Smooth muscle cell of the brain vasculature (primary cell): ENCODE measurements around the gene DUSP15.

Experiments used
- DNase-seq: peaks from one replicate; pipeline ENCODE4 v3.0.0-alpha.2; 2012; ENCODE audit warnings: low read depth, low spot score

The DUSP15 gene

DNA sequence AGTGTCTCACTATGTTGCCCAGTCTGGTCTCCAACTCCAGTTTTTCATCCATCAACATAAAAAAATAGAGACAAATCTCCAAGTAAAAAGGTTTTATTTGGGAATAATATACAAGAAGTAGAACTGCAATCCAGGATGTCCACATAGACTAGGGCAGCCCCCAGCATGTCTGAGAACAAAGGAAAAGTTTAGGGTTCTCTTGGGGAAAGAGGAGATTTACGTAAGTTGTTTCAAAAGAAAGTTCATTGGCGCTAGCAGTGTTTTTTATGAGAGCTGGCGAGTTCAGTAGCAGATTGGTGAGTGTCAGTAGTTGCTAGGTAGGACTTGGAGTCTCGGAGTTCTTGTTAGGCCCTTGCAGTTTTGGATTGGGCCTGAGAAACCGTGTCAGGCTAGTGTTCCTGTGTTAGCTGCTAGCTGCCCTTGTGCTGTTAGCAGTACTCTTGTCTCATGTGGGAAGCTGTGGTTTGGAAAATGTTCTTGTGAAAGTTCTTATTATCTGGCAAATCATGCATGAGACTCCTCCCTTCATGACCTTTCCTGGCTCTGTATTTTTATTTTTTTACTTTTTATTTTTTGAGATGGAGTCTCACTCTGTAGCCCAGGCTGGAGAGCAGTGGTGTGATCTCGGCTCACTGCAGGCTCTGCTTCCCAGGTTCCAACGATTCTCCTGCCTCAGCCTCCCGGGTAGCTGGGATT, 24.8 kb upstream of the DUSP15 start:
- DNase-seq, result no peak

DNA sequence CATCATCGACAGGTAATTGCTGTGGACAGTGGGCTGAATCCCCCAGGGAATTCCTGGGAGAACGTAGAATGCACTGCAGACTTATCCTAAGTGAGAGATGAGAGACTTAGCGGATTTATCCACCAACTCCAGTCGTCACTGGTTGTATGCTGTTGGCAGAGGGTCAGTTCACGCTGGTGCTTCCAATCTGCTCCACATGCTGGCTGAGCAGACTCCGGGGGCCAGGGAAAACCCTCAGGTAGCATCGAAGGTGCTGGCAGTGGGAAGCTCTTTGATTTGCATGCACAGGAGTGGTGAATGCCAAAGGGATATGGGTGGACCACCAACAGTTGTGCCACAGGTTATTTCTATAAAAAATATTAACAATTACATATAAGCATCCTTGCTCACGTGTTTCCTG, 20.3 kb upstream of the DUSP15 start:
- no peak for DNase-seq

DNA sequence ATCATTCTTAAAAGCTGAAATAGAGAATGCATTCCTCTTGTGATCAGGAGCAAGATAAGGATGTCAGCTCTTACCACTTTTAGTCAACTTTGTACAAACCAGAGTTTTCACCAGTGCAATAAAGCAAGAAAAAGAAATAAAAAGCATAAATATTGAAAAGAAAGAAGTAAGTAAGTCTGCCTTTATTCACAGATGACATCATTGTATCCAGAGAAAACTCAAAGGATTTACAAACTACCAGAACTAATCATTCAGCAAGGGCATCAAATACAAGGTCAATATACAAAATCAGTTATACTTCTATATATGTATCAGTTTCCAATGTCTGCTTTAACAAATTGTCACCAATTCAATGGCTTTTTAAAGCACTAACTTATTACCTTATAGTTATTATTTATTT, 13.5 kb upstream of the DUSP15 start:
- DNase-seq, result no peak

DNA sequence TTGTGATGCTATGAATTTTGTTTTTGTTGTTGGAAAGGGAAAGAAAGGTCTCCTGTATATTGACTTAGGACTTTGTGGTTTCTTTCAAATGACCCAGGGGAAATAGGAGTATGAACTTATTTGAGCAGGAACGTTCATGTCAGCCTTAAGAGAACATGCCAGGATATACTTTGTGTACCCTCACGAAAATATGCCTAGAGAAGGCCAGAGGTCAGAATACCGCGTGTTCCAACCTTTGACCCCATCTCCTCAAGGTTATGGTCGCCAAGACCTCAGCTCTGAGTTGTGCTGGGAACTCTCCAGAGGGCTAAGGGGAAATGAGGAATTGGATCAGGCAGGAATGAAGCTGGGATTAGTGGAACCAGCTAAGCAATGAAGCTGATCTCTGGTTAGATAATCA, 11.6 kb upstream of the DUSP15 start:
- DNase-seq, result no peak

DNA sequence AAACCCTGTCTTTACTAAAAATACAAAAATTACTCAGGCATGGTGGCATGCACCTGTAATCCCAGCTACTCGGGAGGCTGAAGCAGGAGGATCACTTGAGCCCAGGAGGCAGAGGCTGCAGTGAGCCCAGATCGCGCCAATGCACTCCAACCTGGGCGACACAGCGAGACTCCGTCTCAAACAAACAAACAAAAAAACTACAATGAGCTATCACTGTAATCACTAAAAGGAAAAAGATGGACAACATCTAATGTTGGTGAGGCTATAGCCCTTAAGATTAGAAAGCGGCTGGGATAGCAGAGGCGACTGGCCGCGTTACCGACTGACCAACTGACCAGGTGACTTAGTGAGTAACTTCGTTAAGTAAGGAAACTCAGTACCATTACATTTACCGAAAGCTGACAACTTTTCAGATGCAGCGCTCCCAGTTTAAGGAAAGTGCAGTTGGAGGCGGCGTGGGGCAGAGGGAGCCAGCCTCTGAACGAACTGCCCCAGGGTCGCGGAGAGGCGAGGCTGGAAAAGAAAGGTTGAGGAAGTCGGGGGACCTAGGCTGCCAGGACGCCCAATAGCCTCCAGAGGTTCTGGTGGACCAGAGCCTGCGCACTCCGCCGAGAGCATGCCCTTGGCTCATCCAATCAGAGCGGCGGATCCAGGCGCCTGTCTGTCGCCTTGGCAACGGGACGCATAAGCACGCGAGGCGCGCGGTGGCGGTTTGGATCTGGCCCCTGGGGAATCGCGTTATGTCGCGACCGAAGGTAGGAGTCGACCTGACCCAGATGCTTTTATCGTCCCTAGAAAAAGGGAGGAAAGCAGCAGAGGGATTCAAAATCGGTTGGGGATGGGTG, 9.0 kb upstream of the DUSP15 start:
- peak; percentile 69 for DNase-seq

DNA sequence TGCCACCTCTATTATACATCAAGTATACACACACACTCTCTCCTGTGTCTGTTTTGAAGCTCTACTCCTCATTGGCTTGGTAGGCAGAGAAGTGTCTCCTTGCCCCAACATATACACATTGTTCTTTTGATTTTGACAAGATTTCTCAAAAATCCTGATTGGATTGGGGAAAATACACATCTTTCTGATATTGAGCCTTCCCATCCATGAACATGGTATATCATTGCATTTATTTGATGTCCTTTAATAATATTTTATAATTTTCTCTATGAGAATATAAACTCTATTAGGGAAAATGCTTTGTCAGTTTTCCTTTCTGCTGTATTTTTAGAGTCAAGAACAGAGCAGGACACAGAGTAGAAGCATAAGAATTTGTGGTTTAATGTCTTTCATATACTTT, 7.4 kb upstream of the DUSP15 start:
- DNase-seq, result no peak

DNA sequence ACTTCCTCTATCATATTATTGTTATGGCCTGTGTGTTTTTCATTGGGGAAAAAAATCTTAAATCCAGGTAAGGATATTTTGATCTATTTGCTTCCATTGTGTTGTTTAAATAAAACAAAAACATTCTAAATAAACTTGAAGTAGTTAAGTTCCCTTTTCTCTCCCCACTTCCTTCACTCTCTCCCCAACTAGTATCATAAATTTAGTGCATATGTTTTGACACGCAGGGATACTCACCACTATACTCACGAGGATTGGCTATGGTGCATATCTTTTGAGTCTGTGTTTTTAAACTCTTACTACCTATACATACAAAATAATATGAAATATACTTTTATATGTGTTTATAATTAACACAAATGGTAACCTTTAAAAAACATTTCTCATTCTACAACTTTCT, 5.3 kb upstream of the DUSP15 start:
- DNase-seq, result no peak

DNA sequence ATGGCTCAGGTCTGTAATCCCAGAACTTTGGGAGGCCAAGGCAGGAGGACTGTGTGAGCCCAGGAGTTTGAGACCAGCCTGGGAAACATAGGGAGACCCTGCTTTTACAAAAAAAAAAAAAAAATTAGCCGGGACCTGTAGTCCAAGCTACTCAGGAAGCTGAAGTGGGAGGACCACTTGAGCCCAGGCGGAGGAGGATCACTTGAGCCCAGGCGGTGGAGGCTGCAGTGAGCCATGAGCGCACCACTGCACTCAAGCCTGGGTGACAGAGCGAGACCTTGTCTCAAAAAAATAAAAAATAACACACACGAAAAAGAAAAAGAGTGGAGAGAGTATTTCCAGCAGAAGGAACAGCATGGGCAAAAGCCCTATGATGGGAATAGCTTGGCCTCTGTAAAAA, 2.1 kb upstream of the DUSP15 start:
- DNase-seq, result no peak

DNA sequence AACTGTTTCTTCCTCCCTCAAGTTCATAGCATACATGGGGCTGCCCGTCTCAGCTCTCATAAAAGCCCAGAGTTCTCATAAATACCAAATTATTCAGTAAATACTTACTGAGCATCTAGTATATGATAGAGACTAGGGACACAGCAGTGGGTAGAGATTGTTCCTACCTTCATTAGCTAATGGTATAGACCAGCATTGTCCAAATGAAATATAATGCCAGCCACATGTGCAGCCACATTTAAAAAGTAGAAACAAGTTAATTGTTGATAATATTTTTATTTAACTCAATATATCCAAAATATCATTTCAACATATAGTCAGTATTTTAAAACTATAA, 1.3 kb upstream of the DUSP15 start:
- no peak for DNase-seq

DNA sequence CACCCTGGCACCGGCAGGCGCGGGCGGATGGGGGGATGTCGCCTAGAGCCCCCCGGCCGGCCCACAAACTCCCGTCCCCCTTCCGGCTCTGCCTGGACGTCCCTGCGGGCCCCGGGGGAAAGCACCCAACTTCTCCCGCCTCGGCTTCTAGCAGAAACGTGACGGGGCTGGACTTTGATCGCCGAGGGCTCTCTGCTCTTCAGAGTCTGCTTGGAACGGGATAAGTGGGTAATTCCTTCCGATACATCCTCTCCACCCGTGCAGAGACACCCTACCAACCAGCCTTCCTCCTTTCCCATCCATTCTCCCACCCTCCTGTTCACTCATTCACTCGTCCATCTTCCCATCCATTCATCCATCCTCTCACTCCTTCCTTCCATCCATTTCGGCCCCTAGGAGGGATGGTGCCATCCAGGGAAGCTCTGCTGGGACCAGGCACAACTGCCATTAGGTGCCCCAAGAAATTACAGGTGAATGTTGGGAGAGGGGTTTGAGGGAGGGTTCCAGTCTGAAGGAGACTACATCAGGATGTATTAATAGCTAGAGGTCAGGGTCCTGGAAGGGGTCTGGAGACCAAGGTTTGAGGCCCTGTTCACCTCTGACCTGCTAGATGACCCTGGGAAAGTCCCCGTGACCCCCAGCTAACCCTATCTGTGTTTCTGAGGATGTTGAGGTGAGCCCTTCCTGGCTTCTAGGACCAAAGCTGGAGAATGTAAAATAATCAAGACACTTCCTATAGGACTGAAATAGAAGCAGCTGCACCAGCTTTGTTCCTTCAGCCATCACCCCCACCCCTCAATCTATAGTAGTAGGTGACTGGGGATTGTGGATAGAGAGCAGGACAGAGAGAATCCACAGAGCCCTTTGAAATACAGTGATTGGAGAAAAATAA, 645 bp upstream of the DUSP15 start:
- no peak for DNase-seq

DNA sequence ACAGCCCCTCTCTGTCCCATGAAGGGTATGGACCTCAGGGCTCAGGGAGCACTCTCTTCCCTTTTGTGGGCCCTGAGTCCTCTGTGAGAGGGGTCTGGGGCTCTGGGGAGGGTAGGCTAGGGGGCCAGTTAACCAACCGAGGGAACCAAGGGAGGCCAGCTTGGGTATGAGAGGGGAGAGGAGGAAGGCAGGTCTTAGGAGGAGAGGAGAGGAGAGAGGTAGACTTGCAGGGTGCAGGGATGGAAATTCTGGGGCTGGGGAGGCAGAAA, 720 bp downstream of the DUSP15 start:
- no peak for DNase-seq

DNA sequence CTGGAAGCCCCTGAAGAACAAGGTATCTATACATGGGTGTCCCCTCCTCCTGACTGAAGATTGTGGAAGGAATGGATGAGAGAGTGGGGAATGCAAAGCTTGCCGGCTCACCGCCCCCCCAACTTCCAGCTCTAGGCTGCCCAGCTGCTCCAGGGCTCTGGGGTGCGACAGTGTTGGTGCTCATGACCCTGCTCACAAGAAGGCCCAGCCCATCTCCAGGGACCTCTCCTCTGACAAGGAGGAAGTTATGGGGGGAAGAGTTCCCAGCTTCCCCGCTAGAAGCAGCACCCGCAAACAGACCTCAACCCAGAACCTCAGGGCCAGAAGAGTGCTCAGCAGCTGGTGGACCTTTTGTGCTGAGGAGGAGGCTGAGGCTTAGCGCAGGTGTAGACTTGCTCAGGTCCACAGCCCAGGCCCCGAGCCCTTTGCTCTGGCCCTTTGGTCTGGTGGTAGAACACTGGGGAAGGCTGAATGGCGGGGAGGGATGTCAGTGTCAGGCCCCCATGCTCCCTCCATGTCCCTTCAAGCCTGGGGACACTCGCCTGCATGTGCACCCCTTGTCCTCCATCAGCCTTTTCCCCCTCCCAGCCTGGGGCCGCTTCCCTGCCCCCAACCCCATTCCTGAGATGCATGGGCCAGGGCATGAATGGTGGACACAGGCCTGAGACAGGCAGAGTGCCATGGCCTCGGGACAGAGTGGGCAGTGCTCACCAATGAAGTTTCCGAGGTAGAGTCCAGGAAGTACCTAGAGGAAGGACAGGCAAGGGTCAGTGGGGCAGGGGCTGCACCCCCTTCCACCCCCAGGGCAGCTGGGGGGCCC, 1.3 kb downstream of the DUSP15 start:
- DNase-seq, result no peak

DNA sequence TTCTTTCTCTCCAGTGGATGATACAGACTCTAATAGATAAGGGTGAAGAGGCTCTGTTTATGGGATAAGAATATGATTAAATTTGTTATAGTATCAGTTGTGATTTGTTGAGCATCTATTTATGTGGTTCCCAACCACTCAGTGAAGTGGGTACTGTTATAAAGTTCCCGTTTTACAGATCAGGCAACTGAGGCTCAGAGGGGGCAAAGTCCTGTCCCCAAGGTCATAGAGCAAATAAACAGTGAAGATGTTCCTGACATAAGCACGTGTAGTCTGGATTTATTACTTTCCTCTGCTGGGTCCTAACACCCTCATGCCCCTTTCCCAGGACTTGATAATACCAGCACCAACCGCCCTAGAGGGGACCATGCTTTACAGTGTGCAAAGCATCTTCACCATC, 4.1 kb downstream of the DUSP15 start:
- no peak for DNase-seq

DNA sequence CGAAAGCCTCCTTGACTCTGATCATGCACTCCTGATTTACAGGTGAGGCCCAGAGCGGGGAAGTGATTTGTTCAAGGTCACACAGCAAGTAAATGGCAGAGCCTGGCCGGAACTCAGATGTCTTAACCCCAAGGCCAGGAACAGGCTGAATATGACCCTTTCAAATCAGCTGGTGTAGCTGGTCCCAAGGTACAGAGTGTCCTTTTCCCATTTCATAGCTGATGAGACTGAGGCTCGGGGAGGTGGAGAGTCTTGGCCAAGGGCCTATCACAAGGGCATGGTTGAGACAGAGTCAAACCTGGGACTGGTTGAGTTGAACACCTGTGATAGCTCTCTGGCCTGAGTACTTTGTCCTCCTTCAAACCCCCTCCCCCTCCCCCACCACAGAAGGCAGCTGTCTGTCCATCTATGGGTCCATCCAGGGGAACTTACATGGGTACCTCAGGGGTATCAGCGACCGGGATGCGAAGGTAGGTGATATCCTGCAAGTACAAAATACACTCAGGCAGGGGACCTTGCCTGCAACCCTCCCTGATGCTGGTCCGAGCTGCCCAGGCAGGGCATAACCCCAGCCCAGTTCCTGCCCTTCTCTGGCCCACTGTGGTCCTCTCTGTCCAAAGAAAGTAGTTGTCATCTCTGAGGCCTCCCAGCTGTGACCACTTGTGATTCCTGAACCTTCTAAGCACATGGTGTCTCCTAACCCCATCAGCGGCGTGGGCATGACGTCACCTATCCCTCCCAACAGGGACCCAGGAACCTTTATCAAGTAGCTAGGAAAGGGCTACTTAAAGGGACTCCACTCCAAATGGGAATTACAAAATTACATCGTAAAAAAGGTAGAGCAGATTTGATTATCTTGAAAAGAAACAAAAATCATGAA, 5.6 kb downstream of the DUSP15 start:
- no peak for DNase-seq

DNA sequence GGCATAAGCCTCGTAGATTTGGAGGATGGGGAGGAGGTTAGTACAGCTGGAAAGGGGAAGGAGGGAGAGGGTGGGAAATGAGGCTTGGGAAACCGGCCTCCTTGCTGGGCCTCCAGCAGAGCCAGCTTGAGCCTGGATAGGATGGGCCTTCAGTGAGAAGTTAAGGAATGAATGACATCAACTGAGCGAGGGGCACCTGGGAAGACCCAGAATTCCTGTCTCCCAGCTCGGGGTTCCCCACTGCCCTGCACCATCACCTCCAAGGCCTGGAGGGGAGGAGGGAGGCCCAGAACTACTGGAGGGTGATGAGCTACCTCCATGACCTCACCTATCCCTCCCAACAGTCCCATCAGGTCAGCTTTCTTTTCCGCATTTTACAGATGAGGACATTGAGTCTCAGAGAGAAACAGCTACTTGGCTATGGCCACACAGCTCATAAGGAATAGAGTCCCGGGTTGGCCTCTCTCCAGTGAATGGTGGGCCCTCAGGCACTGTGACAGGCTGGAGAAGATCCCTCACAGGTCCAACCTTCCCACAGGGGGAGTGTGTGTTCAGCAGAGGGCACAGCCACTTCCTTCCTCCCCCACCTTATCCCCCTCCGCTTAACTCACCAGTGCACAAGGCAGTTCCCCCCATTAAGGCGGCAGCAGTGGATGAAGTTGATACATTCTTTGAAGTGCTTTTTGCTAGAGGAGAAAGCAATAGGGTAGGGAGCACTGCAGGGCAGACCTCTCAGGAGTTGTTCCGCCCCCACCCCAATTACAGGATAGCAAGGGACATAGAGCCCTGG, 6.8 kb downstream of the DUSP15 start:
- DNase-seq, result no peak

DNA sequence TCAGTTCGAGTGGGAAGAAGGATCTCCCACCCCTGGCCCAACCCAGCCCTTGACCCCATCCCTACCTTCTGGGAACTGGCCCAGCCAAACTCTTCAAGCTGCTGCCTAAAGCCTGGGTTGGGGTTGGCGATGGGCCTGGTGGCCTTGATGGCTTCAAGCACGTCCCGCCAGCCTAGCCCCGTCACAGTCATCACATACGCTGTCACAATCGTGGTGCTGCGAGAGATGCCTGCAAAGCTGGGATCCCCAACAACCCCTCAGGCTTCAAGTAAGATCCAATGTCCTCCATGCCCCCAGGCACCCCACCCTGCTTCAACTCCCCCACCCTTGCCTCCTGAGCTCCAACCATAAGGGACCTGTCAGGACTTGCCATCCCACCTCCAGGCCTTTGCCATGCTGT, 7.8 kb downstream of the DUSP15 start:
- no peak for DNase-seq

DNA sequence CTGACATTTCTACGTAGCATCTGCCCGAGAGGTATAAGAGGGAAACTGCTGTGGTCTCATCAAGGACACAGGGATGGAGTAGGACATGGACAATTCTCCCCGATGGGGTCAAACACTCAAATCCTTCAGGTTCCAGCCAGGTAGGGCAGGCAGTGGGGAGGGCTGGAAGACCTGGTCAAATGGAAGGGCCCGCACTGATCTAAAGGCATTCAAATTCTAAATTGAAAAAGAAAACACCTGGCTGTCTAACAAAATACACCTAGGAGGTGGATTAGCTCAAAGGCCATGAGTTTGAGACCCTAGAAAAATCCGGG, 8.2 kb downstream of the DUSP15 start:
- no peak for DNase-seq

DNA sequence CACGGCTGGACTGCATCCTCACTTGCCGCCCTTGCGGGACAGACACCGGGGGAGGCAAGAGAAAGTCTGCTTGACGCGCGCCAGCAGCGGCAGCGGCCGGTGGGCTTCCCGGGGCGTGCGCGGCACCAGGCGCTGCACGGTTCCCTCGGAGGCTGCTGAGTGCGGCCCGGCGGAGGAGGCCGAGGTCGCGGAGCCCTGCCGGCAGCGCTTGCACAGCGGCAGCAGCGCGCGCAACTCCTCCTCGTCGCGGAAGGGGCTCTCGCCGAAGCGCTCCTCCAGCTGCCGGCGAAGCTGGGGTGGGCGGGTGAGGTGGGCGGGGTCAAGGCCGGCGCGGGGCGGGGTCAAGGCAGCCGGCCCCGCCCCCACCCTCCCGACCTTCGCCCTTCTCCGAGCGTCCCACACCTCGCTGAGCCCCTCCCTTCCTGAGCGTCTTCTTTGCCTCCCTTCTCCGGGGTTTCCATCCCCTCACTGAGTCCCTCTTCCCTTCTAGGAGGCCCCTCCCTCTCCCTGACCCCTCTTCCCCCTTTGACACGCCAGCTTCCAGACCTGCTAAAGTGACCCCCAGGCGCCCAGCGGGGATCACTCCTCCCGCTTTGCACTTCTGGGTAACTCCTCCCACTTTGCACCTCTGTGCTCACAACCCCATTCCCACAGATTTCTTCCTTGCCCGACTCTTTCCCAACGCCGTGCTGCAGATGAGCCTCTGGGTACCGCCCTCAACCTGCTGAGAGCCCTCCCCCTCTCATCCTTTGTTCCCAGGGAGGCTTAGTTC, 8.8 kb downstream of the DUSP15 start:
- DNase-seq, result no peak

DNA sequence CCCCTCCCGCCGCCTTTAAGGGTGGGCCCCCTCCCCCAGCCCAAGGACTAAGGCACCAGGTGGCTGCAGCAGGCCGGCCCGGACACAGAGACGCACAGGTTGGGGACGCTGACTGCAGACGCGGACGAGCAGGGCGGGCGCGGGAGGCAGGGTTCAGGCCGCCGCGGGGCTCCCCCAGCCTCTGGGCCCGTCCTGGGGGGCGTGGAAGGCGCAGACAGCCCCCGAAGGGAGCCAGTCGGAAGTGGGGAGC, 9.3 kb downstream of the DUSP15 start:
- DNase-seq, result no peak
